ENCODE measurements around the gene MLLT3.

DNA sequence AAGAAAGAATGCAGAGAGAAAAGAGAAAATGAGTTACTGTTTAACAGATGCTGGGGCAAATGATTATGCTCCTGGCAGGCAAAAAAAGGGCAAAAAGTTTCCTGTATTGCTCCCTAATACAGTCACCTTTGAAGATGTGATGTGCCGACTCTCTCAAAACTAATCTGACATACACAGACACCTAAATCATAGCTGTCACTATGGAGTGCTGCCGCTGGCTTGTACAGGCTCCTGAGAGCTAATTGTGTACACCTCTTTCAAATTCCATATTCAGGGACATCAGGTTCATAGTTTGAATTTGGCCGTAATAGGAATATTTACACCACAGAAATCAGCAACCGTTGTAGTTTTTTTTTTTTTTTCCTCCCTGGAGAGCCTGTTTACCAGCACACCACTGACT, 49.3 kb upstream of the MLLT3 start:
- TF ChIP-seq, protein P1, sequence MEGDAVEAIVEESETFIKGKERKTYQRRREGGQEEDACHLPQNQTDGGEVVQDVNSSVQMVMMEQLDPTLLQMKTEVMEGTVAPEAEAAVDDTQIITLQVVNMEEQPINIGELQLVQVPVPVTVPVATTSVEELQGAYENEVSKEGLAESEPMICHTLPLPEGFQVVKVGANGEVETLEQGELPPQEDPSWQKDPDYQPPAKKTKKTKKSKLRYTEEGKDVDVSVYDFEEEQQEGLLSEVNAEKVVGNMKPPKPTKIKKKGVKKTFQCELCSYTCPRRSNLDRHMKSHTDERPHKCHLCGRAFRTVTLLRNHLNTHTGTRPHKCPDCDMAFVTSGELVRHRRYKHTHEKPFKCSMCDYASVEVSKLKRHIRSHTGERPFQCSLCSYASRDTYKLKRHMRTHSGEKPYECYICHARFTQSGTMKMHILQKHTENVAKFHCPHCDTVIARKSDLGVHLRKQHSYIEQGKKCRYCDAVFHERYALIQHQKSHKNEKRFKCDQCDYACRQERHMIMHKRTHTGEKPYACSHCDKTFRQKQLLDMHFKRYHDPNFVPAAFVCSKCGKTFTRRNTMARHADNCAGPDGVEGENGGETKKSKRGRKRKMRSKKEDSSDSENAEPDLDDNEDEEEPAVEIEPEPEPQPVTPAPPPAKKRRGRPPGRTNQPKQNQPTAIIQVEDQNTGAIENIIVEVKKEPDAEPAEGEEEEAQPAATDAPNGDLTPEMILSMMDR (conservative IDR thresholded peaks at IDR 0.05; ENCODE audit: low read length), result no peak
- no peak for TF ChIP-seq EZH2phosphoT487 (IDR thresholded peaks at IDR 0.05; ENCODE audit: borderline replicate concordance)

Data from Loucy (cell line).